ENCODE data around the gene DNAJB6.

Gene DNAJB6

GRCh38 chr7:157402388-157402703 is 65.5 kb downstream of the DNAJB6 start:
- TF ChIP-seq, protein P1, sequence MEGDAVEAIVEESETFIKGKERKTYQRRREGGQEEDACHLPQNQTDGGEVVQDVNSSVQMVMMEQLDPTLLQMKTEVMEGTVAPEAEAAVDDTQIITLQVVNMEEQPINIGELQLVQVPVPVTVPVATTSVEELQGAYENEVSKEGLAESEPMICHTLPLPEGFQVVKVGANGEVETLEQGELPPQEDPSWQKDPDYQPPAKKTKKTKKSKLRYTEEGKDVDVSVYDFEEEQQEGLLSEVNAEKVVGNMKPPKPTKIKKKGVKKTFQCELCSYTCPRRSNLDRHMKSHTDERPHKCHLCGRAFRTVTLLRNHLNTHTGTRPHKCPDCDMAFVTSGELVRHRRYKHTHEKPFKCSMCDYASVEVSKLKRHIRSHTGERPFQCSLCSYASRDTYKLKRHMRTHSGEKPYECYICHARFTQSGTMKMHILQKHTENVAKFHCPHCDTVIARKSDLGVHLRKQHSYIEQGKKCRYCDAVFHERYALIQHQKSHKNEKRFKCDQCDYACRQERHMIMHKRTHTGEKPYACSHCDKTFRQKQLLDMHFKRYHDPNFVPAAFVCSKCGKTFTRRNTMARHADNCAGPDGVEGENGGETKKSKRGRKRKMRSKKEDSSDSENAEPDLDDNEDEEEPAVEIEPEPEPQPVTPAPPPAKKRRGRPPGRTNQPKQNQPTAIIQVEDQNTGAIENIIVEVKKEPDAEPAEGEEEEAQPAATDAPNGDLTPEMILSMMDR (IDR thresholded peaks at IDR 0.05): no peak

GRCh38 chr7:157402911-157403534 is 66.2 kb downstream of the DNAJB6 start:
- TF ChIP-seq, protein P1 (IDR thresholded peaks at IDR 0.05): no peak

DNA sequence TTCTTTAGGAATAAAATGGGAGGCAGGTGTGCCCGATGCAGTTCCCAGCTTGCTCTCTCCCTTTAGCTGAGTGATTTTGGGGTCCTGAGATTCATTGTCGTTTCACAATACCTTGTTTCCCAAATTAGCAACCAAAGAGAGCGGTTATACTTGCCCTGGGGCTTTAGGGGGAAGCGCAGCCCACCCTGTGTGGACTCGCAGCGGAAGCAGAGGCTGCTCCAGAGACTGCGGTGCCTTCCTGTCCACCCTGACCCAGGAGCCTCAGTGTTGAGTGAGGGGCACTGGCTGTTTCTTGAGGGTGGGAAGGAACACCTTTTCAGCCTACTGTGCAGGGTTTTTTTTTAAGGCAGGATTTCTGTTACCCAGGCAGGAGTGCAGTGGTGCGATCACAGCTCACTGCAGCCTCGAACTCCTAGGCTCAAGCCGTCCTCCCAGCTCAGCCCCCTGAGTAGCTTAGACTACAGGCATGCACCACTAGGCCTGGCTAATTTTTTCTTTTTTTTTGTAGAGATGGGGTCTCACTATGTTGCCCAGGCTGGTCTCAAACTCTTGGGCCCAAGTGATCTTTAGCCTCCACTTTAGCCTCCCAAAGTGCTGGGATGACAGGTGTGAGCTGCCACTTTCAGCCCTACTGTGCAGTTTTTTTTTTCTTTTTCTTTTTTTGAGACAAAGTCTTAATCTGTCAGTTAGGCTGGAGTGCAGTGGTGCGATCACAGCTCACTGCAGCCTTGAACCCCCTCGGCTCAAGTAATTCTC is 67.0 kb downstream of the DNAJB6 start:
- TF ChIP-seq, protein P1 (IDR thresholded peaks at IDR 0.05): no peak

DNA sequence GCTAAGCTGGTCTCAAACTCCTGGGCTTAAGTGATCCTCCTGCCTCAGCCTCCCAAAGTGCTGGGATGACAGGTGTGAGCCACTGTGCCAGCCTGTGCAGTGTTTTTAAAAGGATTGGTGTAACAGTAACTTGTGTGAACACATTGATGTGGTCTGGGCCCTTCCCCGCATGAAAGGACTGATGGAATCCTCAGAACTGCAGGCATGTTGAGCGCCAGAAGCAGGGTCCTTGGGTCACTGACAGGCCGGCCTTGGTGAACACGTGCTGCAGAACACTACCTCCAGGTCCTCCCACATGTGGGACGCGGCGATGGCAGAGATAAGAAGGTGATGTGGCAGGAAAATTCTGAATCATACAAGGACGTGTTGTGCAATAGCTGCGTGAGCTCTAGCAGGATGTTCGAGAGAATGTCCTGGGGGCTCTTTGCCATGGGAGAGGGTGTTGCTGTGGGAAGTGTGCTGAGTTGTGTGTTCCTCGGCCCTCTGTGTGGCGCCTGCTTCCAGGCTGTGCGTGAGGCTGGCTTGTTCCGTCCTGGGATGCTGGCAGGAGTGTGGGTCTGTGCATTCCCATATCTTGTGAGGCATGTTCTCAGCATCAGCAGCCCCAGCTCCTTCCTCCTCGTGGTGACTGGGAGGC is 68.2 kb downstream of the DNAJB6 start:
- TF ChIP-seq, protein P1 (IDR thresholded peaks at IDR 0.05): no peak

GRCh38 chr7:157405501-157405900 is 68.7 kb downstream of the DNAJB6 start:
- TF ChIP-seq, protein P1 (IDR thresholded peaks at IDR 0.05): no peak

GRCh38 chr7:157405914-157406810 is 69.4 kb downstream of the DNAJB6 start:
- TF ChIP-seq, protein P1 (IDR thresholded peaks at IDR 0.05): peak; percentile 47

GRCh38 chr7:157406971-157407370 is 70.2 kb downstream of the DNAJB6 start:
- TF ChIP-seq, protein P1 (IDR thresholded peaks at IDR 0.05): no peak
